Activated naive CD4-positive, alpha-beta T cell treated with anti-CD3 and anti-CD28 coated beads for 36 hours (primary cell): ENCODE data around the gene DCLK3. TPM values are rescaled to one million over a fixed set of nuclear protein-coding genes. Genes with fewer than 3 reads are reported as not detected.

Experiments
- CTCF ChIA-PET: fragments of 350-600 bp; sonication (Branson Sonifier 250); formaldehyde crosslinking; loops from one replicate; lab custom pipeline; 2021; ENCODE audit warnings: antibody characterized with exemption; lab: Charles Lee
- DNase-seq: peaks from one replicate; pipeline ENCODE4 v3.0.0-alpha.2; 2020
- H3K27ac Mint-ChIP-seq: one replicate; pipeline ENCODE4 v1.8.0; 2021; ENCODE audit warnings: mild to moderate bottlenecking, mixed read lengths
- H3K27me3 Mint-ChIP-seq: one replicate; pipeline ENCODE4 v1.8.0; 2021; ENCODE audit warnings: low read depth, mixed read lengths
- H3K36me3 Mint-ChIP-seq: one replicate; pipeline ENCODE4 v1.8.0; 2021; ENCODE audit warnings: low read depth, mixed read lengths
- H3K4me1 Mint-ChIP-seq: one replicate; pipeline ENCODE4 v1.8.0; 2021; ENCODE audit warnings: low read depth, mixed read lengths
- H3K4me3 Mint-ChIP-seq: one replicate; pipeline ENCODE4 v1.8.0; 2021; ENCODE audit warnings: mild to moderate bottlenecking, moderate library complexity, mixed read lengths
- H3K9me3 Mint-ChIP-seq: one replicate; pipeline ENCODE4 v1.8.0; 2021; ENCODE audit warnings: mixed read lengths
- intact Hi-C: fragments of 100-400 bp; cut with micrococcal nuclease; formaldehyde crosslinking; loops from one replicate; pipeline ENCODE4 v1.15.1; 2023
- total RNA-seq, 2 experiments: library from RNA; stranded (reverse); gene quantifications; one replicate each; pipeline ENCODE4 v1.2.3, GENCODE V29; 2021

Gene DCLK3, protein sequence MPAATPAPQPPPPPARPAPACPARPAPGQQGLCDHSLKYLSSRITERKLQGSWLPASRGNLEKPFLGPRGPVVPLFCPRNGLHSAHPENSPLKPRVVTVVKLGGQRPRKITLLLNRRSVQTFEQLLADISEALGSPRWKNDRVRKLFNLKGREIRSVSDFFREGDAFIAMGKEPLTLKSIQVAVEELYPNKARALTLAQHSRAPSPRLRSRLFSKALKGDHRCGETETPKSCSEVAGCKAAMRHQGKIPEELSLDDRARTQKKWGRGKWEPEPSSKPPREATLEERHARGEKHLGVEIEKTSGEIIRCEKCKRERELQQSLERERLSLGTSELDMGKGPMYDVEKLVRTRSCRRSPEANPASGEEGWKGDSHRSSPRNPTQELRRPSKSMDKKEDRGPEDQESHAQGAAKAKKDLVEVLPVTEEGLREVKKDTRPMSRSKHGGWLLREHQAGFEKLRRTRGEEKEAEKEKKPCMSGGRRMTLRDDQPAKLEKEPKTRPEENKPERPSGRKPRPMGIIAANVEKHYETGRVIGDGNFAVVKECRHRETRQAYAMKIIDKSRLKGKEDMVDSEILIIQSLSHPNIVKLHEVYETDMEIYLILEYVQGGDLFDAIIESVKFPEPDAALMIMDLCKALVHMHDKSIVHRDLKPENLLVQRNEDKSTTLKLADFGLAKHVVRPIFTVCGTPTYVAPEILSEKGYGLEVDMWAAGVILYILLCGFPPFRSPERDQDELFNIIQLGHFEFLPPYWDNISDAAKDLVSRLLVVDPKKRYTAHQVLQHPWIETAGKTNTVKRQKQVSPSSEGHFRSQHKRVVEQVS
- total RNA-seq, result not detected

DNA sequence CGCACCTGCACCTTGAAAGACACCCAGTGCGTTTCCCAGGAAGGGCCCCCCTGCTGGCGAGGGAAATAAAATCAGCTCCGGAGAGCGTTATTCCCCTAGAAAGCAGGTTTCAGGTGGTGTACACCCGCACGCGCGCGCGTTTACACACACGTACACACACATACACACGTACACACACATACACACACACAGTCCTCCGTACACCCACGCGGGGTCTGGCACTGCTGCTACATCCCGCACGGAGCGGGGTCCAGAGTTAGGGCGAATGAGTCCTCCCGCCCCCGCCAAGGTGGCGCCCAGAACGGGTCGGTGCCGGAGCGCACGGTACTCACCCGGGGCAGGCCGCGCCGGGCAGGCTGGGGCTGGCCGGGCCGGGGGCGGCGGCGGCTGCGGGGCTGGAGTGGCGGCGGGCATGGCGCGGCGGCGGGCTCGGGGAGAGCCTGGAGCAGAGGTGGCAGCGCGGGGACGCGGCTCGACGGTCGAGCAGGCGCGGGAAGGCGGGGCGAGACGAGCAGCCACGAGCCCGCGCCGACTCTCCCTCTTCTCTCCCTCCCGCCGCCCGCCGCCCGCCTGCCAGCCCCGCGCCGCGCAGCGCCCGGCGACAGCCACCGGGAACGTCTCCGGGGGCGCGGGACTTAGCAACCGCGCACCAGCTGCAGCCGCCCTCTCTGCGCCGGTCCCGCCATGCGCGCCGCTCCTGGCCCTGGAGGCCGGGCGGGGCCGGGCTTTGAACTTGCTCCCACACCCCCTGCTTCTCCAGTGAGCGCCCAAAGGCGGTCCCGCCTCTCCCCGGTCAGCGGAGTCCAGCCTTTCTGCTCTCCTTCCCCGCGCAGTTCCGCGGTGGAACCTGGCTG is at the start of gene DCLK3:
DCLK3 (minus strand) TSS at position 704 of the 854 bp plus-strand sequence; CDS start at position 414, 290 bp downstream.
- Mint-ChIP-seq H3K27me3 (peaks cover 62% of the 10 kb centered on the region), H3K4me1 (peaks cover 7% of the 10 kb centered on the region), H3K27ac (no peak within 1 kb of the TSS), H3K9me3 (no peaks in the 10 kb centered on the region), H3K4me3 (peak within 1 kb of the TSS; percentile 59), H3K36me3 (no peaks in the 10 kb centered on the region)
- CTCF ChIA-PET, result interaction anchor here (0.9 to 1.4 kb wide), 4 partner anchors 20 to 157 kb away, joined by 3 to 5 read pairs (median 4); no protein-coding TSS in a partner anchor
- intact Hi-C loops, result no loop called here
- peak; percentile 32 for DNase-seq

DNA sequence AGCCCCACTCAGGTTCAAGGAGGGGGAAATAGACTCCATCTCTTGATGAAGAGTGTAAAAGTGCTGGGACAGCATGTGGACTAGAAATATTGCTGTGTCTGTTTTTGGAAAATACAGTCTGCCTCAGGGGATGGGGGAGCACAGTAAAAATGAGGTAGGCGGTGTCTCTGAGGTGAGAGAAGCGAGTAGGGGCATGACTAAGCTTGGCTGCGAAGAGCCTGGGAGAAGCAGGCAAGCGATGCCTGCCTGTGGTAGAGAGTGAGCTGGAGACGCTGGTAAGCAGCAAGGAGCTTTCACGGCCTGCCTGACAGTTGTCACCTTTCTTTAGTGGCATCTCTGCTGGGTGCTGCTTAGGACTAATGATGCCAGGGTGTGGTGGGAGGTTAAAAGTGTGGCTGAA is 49.0 kb upstream of the DCLK3 start:
- CTCF ChIA-PET, result interaction anchor here (0.7 to 0.9 kb wide), 2 partner anchors 55 to 428 kb away, joined by 3 read pairs; no protein-coding TSS in a partner anchor
- Mint-ChIP-seq H3K4me3 (no peak overlapping the region), H3K9me3 (no peaks in the 10 kb centered on the region), H3K36me3 (no peaks in the 10 kb centered on the region), H3K4me1 (no peaks in the 10 kb centered on the region), H3K27me3 (peaks cover 2% of the 10 kb centered on the region), H3K27ac (no peak overlapping the region)
- intact Hi-C loops, result no loop called here
- no peak for DNase-seq

DNA sequence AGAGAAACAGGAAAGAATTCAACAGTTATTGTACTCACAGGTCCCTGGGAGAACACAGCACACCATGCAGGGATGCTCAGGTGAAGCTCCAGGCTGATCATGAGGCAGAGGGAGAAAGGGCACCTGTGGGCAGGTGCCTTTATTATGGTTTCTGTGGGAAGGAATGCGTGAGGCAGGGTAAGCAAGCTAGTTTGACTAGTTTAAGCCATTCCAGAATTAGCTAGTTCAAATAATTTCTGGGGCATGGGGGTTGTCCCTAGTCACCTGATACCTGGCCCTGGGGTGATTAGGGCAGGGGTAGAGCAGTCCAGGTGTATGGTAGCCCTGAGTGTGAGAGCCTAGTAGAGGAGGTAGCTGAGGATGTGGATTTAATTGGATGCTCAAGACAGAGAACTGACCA is 47.9 kb upstream of the DCLK3 start:
- CTCF ChIA-PET, result interaction anchor here (0.7 to 0.9 kb wide), 2 partner anchors 56 to 146 kb away, joined by 3 read pairs; no protein-coding TSS in a partner anchor
- H3K27me3 Mint-ChIP-seq, result peaks cover 2% of the 10 kb centered on the region

DNA sequence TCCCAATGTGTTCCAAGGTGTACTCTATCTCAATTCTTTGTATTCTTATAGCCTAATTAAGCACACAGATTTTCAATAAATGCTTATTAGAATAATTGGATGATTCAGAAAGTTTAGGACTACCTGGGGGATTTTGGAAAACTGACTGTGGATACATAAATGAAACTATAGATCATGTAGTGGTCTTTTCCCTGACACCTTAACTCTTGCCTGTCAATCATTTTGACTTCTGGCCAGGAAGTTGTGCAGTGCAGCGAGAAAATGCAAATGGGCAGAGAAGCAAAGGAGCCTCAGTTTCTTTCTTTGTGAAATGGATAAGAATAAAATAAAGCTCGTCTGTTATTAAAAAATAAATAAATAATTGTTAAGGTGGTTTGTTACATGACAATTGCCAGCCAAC is 47.4 kb upstream of the DCLK3 start:
- Mint-ChIP-seq H3K4me1 (no peaks in the 10 kb centered on the region), H3K4me3 (no peak overlapping the region), H3K27ac (no peak overlapping the region), H3K36me3 (no peaks in the 10 kb centered on the region), H3K27me3 (peaks cover 2% of the 10 kb centered on the region), H3K9me3 (no peaks in the 10 kb centered on the region)
- no peak for DNase-seq
- CTCF ChIA-PET, result interaction anchor here (0.7 kb wide), 1 partner anchor 147 kb away, joined by 3 read pairs; no protein-coding TSS in a partner anchor
- intact Hi-C loops, result no loop called here

More for the DNA sequence above, 47.9 kb upstream of the DCLK3 start:
- no peak for DNase-seq
- H3K36me3 Mint-ChIP-seq, result no peaks in the 10 kb centered on the region
- no peaks in the 10 kb centered on the region for H3K4me1 Mint-ChIP-seq
- no peak overlapping the region for H3K27ac Mint-ChIP-seq
- intact Hi-C loops, result no loop called here
- H3K9me3 Mint-ChIP-seq, result no peaks in the 10 kb centered on the region
- no peak overlapping the region for H3K4me3 Mint-ChIP-seq

DNA sequence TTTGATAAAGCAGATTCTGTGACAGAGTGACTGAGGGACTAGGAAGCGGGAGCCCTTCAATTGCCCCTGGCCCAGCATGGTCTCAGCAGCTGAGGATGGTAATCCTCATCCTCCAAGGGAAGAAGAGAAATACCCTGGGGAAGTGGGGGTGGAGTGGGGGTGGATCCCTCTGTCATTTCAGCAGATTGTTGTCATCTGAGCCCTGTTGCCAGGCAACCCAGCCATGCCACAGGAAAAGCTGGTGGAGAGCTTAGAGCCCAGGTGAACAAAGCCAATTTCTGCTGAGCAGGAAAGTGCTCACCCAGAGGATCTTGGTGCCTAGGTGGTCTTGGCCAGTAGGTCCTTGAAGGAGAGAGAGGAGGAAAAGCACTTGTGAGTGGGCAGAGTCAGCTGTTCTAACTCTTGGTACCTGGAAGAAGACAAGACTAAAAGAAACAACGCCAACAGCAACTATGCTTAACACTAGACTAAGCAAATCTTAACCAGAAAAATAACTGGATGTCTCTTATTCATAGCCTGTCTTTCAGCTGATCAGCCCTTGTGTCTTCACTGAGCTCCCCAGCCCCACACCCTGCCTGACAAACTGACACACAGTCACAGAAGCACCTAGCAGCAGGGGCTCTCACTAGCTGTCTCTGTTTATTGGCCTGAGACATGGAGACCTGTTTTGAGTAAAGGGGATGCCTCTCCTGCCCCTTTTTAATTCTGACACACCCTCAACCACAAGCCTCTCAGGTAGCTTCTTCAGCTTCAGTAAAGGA is 40.1 kb upstream of the DCLK3 start:
- no peak overlapping the region for H3K4me3 Mint-ChIP-seq
- no peak overlapping the region for H3K27ac Mint-ChIP-seq
- H3K27me3 Mint-ChIP-seq, result peaks cover 10% of the 10 kb centered on the region
- CTCF ChIA-PET, result no interaction called here
- peaks cover 7% of the 10 kb centered on the region for H3K9me3 Mint-ChIP-seq
- DNase-seq, result no peak
- no peaks in the 10 kb centered on the region for H3K36me3 Mint-ChIP-seq
- intact Hi-C loops, result no loop called here
- H3K4me1 Mint-ChIP-seq, result no peaks in the 10 kb centered on the region

DNA sequence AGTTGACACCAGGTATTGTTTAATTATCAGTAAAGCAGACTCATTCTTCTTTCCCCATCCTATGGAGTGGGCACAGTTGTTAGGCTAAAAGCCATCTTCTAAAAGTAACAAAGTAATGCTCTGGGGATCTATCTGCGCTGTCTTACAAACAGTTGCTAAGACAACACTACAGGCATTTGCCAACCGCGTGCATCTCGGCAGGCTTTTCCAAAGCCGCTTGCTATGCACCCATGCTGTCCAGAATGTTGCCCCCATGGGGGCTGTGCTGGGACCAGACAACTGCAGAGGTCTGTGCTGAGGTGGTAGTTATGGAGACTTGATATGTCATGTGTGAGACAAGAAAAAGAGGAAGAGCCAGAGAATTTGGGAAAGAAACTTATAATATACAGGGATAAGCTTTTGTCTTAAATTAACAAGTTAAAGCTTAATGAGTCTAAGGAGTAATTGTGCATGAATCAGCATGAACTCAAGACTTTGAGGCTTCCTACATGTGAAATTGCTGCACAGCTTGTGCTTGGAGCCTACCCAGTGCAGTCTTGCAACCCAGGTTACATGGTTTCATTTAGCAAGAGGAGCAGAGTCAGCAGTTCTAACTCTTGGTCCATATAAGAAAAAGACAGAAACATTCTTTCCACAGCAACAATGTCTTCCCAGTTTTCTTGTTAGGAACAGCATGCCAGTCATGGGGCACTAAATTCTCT is 38.9 kb upstream of the DCLK3 start:
- no peak overlapping the region for H3K4me3 Mint-ChIP-seq
- peaks cover 9% of the 10 kb centered on the region for H3K27me3 Mint-ChIP-seq
- CTCF ChIA-PET, result interaction anchor here (0.6 to 0.7 kb wide), 2 partner anchors 8 to 19 kb away, joined by 3 read pairs; no protein-coding TSS in a partner anchor
- H3K36me3 Mint-ChIP-seq, result no peaks in the 10 kb centered on the region
- no peak overlapping the region for H3K27ac Mint-ChIP-seq
- no peaks in the 10 kb centered on the region for H3K4me1 Mint-ChIP-seq
- intact Hi-C loops, result no loop called here
- peaks cover 7% of the 10 kb centered on the region for H3K9me3 Mint-ChIP-seq
- no peak for DNase-seq

DNA sequence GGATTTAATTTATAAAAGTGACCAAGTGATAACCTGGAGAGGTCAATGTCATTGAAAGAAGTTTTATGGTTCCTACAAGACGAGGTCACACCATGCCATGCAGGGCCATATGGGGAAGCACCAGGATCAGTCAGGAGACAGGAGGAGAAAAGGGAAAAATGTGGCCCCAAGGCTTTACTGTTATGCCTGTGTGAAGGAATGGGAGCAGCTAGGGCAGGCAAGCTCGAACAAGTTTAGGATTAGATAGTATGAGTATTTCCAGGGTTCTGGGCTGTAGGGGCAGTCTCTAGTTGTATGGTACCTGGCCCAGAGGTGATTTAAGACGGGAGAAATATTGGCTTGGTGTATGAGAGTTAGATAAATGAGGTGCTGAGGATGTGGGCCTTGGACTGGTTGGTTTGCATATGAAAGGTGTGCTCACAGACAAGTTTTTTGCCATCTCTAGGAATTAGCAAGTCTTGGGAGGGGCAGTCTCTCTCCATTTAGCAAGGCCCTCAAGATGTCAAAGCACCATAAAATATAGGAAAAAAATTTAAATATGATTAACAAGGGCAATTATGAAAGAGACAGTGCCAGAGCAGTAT is 36.3 kb upstream of the DCLK3 start:
- H3K27me3 Mint-ChIP-seq, result peaks cover 9% of the 10 kb centered on the region
- CTCF ChIA-PET, result no interaction called here
- intact Hi-C loops, result no loop called here

DNA sequence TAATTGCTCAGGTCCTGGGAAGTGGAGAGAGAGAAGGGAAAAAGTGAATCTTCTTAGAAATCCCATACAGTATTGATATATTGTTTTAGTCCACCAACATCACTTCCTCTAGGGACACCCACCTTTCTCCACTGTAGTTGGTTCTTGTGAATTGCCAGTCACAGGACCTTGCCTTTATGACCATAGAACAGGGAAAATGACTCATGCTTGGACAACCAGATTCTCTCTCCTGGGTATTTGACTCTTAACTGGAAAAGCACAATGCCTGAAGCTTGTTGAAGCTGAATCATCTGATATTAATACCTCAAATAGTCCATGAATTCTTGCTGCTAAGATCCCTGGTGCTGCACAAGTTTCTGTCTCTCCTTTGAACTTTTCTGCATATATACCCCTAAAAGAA is 32.5 kb upstream of the DCLK3 start:
- H3K4me3 Mint-ChIP-seq, result no peak overlapping the region

More for the DNA sequence above, 36.3 kb upstream of the DCLK3 start:
- Mint-ChIP-seq H3K27ac (no peak overlapping the region), H3K36me3 (no peaks in the 10 kb centered on the region), H3K4me3 (no peak overlapping the region), H3K4me1 (no peaks in the 10 kb centered on the region), H3K9me3 (peaks cover 1% of the 10 kb centered on the region)
- DNase-seq, result no peak

DNA sequence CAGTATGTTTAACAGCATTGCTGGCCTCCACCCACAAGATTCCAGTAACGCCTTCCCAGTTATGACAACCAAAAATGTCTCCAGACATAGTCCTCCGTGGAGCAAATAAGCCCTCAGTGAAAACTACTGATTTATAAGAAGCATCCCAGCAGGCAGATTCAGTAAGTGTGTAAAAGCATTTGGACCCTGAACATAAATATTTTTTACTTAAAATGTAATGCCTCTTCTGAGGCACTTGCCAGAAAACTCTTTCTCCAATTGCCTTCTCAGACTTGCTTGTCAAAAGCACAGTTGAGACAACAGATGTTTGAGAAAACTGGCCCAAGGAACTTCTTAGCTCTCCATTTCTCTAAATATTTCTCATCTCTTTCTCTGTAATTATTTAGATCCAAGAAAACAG is 31.8 kb upstream of the DCLK3 start:
- H3K9me3 Mint-ChIP-seq, result no peaks in the 10 kb centered on the region
- no peak overlapping the region for H3K27ac Mint-ChIP-seq
- H3K4me3 Mint-ChIP-seq, result no peak overlapping the region
- CTCF ChIA-PET, result no interaction called here
- no peaks in the 10 kb centered on the region for H3K4me1 Mint-ChIP-seq
- H3K36me3 Mint-ChIP-seq, result no peaks in the 10 kb centered on the region
- intact Hi-C loops, result no loop called here
- no peak for DNase-seq
- H3K27me3 Mint-ChIP-seq, result peaks cover 4% of the 10 kb centered on the region

More for the DNA sequence above, 32.5 kb upstream of the DCLK3 start:
- H3K27ac Mint-ChIP-seq, result no peak overlapping the region
- CTCF ChIA-PET, result no interaction called here
- peaks cover 4% of the 10 kb centered on the region for H3K27me3 Mint-ChIP-seq
- intact Hi-C loops, result no loop called here
- H3K9me3 Mint-ChIP-seq, result no peaks in the 10 kb centered on the region
- no peak for DNase-seq
- no peaks in the 10 kb centered on the region for H3K36me3 Mint-ChIP-seq
- H3K4me1 Mint-ChIP-seq, result no peaks in the 10 kb centered on the region

DNA sequence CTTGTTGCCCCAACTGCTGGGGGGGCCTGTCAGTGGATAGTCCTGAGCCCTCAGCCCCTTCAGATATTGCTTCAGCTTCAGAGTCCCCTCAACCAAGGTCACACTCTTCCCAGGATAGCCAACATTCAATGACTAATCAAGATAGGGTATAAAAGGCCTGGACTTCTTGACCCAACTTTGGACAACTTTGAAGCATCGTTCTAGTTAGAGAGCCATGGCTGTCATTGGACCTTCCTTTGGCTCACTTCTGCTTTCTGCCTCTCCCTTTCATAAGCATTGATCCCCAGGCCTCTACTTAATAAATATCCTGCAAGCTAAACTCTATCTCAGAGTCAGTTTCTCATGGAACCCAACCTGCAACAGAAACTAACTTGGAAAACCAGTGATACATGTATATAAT is 31.3 kb upstream of the DCLK3 start:
- no peak for DNase-seq
- Mint-ChIP-seq H3K4me3 (no peak overlapping the region), H3K36me3 (no peaks in the 10 kb centered on the region), H3K27me3 (peaks cover 2% of the 10 kb centered on the region), H3K4me1 (no peaks in the 10 kb centered on the region), H3K9me3 (no peaks in the 10 kb centered on the region), H3K27ac (no peak overlapping the region)
- CTCF ChIA-PET, result interaction anchor here (1.9 kb wide), 1 partner anchor 162 kb away, joined by 4 read pairs; no protein-coding TSS in a partner anchor
- intact Hi-C loops, result no loop called here
